ENCODE results near the gene FANCI. TPM values are rescaled to one million over a fixed set of nuclear protein-coding genes. Genes with fewer than 3 reads are reported as not detected.

FANCI gene
- total RNA-seq, 4 donors from 2014 or later = 4.4 to 30.1 (median 7.8) TPM

- TF ChIP-seq, protein P1, sequence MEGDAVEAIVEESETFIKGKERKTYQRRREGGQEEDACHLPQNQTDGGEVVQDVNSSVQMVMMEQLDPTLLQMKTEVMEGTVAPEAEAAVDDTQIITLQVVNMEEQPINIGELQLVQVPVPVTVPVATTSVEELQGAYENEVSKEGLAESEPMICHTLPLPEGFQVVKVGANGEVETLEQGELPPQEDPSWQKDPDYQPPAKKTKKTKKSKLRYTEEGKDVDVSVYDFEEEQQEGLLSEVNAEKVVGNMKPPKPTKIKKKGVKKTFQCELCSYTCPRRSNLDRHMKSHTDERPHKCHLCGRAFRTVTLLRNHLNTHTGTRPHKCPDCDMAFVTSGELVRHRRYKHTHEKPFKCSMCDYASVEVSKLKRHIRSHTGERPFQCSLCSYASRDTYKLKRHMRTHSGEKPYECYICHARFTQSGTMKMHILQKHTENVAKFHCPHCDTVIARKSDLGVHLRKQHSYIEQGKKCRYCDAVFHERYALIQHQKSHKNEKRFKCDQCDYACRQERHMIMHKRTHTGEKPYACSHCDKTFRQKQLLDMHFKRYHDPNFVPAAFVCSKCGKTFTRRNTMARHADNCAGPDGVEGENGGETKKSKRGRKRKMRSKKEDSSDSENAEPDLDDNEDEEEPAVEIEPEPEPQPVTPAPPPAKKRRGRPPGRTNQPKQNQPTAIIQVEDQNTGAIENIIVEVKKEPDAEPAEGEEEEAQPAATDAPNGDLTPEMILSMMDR (IDR thresholded peaks at IDR 0.05; ENCODE audit: low read depth) = no peak
These were observed 119.4 kb downstream of the FANCI start for GRCh38 chr15:89363133-89363532.

DNA sequence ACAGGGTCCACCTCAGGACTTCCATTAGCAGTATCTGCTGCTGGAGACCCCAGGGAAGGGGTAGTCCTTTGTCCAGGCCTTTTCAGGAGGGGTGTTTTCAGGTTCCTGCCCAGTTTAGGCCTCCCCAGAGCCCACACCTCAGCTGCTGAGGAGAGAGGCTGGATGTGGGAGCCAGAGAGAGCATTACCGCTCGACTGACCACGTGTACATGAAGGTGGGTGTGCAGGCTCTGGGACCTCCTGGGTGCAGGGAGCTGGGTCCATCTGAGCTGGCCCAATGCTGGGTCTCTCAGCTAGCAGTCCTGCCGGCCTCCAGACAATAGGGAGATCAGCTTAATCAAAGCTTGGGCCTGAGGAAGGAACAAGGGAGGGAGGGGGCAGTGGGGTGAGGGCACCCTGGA lies 120.0 kb downstream of the FANCI start:
- TF ChIP-seq, protein P1 (IDR thresholded peaks at IDR 0.05; ENCODE audit: low read depth) = no peak

DNA sequence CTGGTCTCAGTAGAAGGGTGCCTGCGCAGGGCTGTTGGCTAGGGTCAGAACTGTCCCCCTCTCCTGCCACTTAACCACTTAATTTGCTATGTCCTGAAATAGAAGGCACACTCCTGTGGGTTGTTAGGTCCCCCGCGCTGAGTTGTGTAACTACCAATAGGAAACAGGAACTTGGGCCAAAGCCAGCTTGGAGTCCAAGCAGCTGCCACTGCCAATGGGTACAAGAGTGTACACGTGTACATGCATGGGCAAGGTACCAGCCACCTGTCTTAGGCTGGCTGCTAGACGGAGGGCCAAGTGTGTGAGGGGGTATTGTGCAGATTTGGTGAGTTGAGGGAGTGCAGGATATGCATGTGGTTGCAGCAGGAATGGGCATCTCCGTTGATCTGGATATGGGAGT lies 120.6 kb downstream of the FANCI start:
- TF ChIP-seq, protein P1 (IDR thresholded peaks at IDR 0.05; ENCODE audit: low read depth) = no peak

- TF ChIP-seq, protein P1 (IDR thresholded peaks at IDR 0.05; ENCODE audit: low read depth) = no peak
These were observed 121.1 kb downstream of the FANCI start for GRCh38 chr15:89364741-89365450.

DNA sequence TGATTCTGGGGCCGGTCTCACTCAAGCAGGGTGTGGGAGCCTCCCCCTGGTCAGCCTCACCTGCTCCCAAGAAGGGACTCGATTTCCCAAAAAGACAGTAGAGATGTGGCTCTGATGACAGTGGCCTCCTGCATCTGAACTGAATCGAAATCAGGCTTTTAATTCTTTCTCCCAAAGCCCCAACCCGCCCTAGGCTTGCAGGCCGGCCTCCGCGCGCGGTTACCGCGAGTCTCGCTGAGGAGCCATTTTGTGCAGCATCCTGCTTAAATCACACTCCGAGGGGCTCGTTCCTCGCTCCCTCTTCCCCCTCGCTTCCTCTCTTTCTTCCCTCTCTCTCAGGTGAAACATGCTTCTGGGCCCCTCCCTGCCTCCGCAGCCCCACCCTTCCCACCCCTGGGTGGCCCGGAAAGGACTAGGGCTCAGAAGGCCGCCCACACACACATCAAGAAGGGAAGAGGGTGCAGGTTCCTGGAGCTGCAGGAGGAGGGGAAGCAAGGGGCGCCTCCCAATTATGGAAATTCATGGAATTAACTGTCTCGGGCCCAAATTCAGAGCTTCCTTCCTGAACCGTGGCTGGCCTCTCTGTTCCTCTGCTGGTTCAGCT lies 121.8 kb downstream of the FANCI start:
- TF ChIP-seq, protein P1 (IDR thresholded peaks at IDR 0.05; ENCODE audit: low read depth) = no peak

Small RNAs within 50 kb of the gene (small RNA-seq; reads per million reads assigned to genes)
- gene MIR6766 = not detected

Other genes with a start within 250 kb of the FANCI start
- gene ABHD2, start 155.5 kb upstream of the FANCI start, total RNA-seq = 10 to 100 TPM; 50.0 to 79.9 (median 65.2) TPM
- gene RLBP1, start 22.4 kb upstream of the FANCI start, total RNA-seq = not detected
- 100 to 1,000 TPM in 1 of 4 donors, 10 to 100 TPM in 3; 37.3 to 111 (median 53.3) TPM for gene POLG, start 90.8 kb downstream of the FANCI start, total RNA-seq

Data from subcutaneous adipose tissue (tissue), 4 donors.